Liver (tissue), 3 donors: Measurements from ENCODE around the gene KIAA0586.

Source experiments
- EGR1 ChIP-seq, 2 donors: IDR thresholded peaks; 2 replicates each; pipeline ENCODE4 v1.6.1; 2016 to 2018; ENCODE audit warnings: antibody characterized with exemption in 2 of 2, low read depth in 2 of 2
- HNF4G ChIP-seq: IDR thresholded peaks from 2 replicates; pipeline ENCODE4 v1.6.1; 2016; ENCODE audit warnings: antibody characterized with exemption
- TAF1 ChIP-seq: conservative IDR thresholded peaks from 2 replicates; pipeline ENCODE4 v1.6.1; 2016; ENCODE audit warnings: antibody characterized with exemption, mild to moderate bottlenecking
- TF ChIP-seq, protein P1 (sequence below): fragments of 150-350 bp; IDR thresholded peaks from 2 replicates; pipeline ENCODE4 v1.5.1; 2017; ENCODE audit warnings: improper control_type of control experiment, low read depth, low read length; ENCODE audit not compliant: missing input control
- donor health status: healthy.
- donor health status: healthy.

DNA sequence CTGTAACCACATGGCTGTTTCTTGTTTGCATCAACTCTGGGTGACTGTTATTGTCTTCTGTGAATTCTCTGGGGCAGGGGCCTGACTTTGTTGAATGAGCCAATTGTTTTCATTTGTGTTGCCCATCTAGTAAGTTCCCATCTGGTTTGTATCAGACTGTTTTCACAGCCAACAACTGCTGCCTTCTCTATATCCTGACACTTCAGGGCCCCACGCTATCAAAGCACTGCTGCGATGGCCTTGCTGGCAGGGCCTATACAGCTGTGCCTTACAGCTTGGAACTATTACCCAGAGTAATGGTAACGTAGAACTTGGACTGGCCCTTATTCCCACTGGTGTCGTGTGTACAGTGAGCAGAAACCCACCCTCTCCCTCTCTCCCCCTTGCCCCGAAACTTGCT lies 105.9 kb downstream of the KIAA0586 start:
- TF ChIP-seq TAF1 (no peak), EGR1 (IDR thresholded peaks at IDR 0.05; ENCODE audit: low read depth in 2 of 2) (no peak), HNF4G (no peak)
- TF ChIP-seq, protein P1, sequence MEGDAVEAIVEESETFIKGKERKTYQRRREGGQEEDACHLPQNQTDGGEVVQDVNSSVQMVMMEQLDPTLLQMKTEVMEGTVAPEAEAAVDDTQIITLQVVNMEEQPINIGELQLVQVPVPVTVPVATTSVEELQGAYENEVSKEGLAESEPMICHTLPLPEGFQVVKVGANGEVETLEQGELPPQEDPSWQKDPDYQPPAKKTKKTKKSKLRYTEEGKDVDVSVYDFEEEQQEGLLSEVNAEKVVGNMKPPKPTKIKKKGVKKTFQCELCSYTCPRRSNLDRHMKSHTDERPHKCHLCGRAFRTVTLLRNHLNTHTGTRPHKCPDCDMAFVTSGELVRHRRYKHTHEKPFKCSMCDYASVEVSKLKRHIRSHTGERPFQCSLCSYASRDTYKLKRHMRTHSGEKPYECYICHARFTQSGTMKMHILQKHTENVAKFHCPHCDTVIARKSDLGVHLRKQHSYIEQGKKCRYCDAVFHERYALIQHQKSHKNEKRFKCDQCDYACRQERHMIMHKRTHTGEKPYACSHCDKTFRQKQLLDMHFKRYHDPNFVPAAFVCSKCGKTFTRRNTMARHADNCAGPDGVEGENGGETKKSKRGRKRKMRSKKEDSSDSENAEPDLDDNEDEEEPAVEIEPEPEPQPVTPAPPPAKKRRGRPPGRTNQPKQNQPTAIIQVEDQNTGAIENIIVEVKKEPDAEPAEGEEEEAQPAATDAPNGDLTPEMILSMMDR: no peak
